ENCODE measurements around the gene USP31. TPM values are rescaled to one million over a fixed set of nuclear protein-coding genes. Genes with fewer than 3 reads are reported as not detected.

The USP31 gene
- total and polyA plus RNA-seq, 2 of the 8 experiments (the other 6 are each of a cell fraction or from before 2014, with no cell fraction given) = 6.7 to 19.0 TPM

GRCh38 chr16:23160082-23160481, 10.8 kb upstream of the USP31 start:
- Histone ChIP-seq H3K4ac (replicated peaks; ENCODE audit: insufficient read length, low read depth, low read length) (no peak overlapping the region), H3K4me2 (ENCODE audit: insufficient read depth in 1 of 2, low read depth in 2 of 2, low read length in 2 of 2) (no peak overlapping the region), H3K9ac (replicated peaks in 1 of 4; ENCODE audit: extremely low read depth in 1 of 4, low read depth in 3 of 4, low read length in 3 of 4) (no peak overlapping the region), H3K4me1 (replicated peaks in 1 of 4; ENCODE audit: control insufficient read depth in 3 of 4, insufficient read depth in 4 of 4, low read length in 3 of 4) (no peaks in the 10 kb centered on the region; a peak in 1 of 7 replicates), H3K23ac (ENCODE audit: insufficient read length) (no peak overlapping the region), H3K79me1 (ENCODE audit: low read depth, low read length) (no peaks in the 10 kb centered on the region), H2AFZ (ENCODE audit: low read length) (no peak overlapping the region), H3K4me3 (ENCODE audit: extremely low read depth in 1 of 4, insufficient read depth in 2 of 4, low read depth in 3 of 4, low read length in 4 of 4) (no peak overlapping the region), H4K8ac (ENCODE audit: extremely low read depth, insufficient read depth, low read length) (no peak overlapping the region), H3K18ac (ENCODE audit: extremely low read depth, low read length) (no peak overlapping the region), H2BK15ac (ENCODE audit: low read length) (no peak overlapping the region), H2BK120ac (replicated peaks; ENCODE audit: low read depth, low read length) (no peak overlapping the region), H3K27ac (ENCODE audit: low read depth, low read length) (no peak overlapping the region), H3K14ac (ENCODE audit: insufficient read length) (no peak overlapping the region), H2BK12ac (ENCODE audit: low read depth, low read length) (no peak overlapping the region), H2AK5ac (ENCODE audit: low read depth, low read length) (no peak overlapping the region), H3K9me3 (ENCODE audit: insufficient read depth in 2 of 2, low read depth in 1 of 2, low read length in 1 of 2) (peaks cover 0 to 4% of the 10 kb centered on the region in 2 experiments; a peak in 1 of 4 replicates), H3K23me2 (ENCODE audit: low read depth, low read length) (no peaks in the 10 kb centered on the region; the same call in 1 of the 2 replicates), H3K79me2 (ENCODE audit: control insufficient read depth in 1 of 2, insufficient read depth in 2 of 2, low read length in 2 of 2) (no peaks in the 10 kb centered on the region), H4K5ac (ENCODE audit: insufficient read length, low read depth, low read length) (no peak overlapping the region), H4K20me1 (replicated peaks in 1 of 2; ENCODE audit: control insufficient read depth in 1 of 2, insufficient read depth in 2 of 2, low read length in 2 of 2) (no peaks in the 10 kb centered on the region), H2BK5ac (ENCODE audit: low read depth, low read length) (no peak overlapping the region), H2BK20ac (ENCODE audit: low read length) (peak overlapping the region; percentile 48; the same call in 1 of the 2 replicates), H3K56ac (replicated peaks; ENCODE audit: insufficient read length, low read depth, low read length) (no peak overlapping the region), H3K27me3 (replicated peaks in 1 of 4; ENCODE audit: control insufficient read depth in 3 of 4, extremely low read depth in 1 of 4, insufficient read depth in 3 of 4, low read length in 3 of 4) (no peaks in the 10 kb centered on the region), H4K91ac (replicated peaks; ENCODE audit: insufficient read length, low read length) (no peak overlapping the region), H3K36me3 (ENCODE audit: control insufficient read depth in 2 of 4, insufficient read depth in 4 of 4, low read length in 3 of 4) (no peaks in the 10 kb centered on the region)
- ChIA-PET CTCF (ENCODE audit: partially characterized antibody) (interaction anchor here (0.6 to 2.1 kb wide), 3 partner anchors 21 to 1574 kb away, joined by 3 to 4 read pairs (median 3); no protein-coding TSS in a partner anchor), POLR2A (ENCODE audit: partially characterized antibody) (no interaction called here)
- FAIRE-seq (no peak), DNase-seq (ENCODE audit: low read depth in 1 of 2, low spot score in 2 of 2) (no peak)
- 89% methylated on average over 4 of the region's 4 CpGs; no CpG with 5 or more reads in 1 of the 2 experiments for WGBS, 2 experiments (ENCODE audit: extremely low coverage in 1 of 2, insufficient coverage in 1 of 2, insufficient read length in 1 of 2, insufficient replicate concordance in 2 of 2, low coverage in 1 of 2, low lambda C conversion rate in 2 of 2, missing lambda C conversion rate in 1 of 2)
- TF ChIP-seq SP2 (IDR thresholded peaks at IDR 0.05; ENCODE audit: low read length) (no peak), GABPA (IDR thresholded peaks at IDR 0.05; ENCODE audit: borderline replicate concordance, insufficient read depth, low read length) (no peak), KDM4A (IDR thresholded peaks at IDR 0.05; ENCODE audit: low read depth, low read length, severe bottlenecking) (no peak), BCL11A (IDR thresholded peaks at IDR 0.05; ENCODE audit: low read depth in 2 of 2, low read length in 2 of 2) (no peak), KDM5A (IDR thresholded peaks at IDR 0.05; ENCODE audit: low read length) (no peak), POU5F1 (IDR thresholded peaks at IDR 0.05; ENCODE audit: low read depth, low read length) (no peak), MAX (IDR thresholded peaks at IDR 0.05) (no peak), JUND (IDR thresholded peaks at IDR 0.05; ENCODE audit: low read length) (no peak), CHD2 (IDR thresholded peaks at IDR 0.05; ENCODE audit: low read length) (no peak), RXRA (IDR thresholded peaks at IDR 0.05; ENCODE audit: insufficient read depth, low read depth, low read length) (no peak), EP300 (IDR thresholded peaks at IDR 0.05; ENCODE audit: borderline replicate concordance in 1 of 2, low read depth in 2 of 2, low read length in 2 of 2) (no peak), CBX5 (IDR thresholded peaks at IDR 0.05; ENCODE audit: low read depth, low read length) (no peak), SIN3A (conservative IDR thresholded peaks at IDR 0.05 in 1 of 2, IDR thresholded peaks at IDR 0.05 in 1 of 2; ENCODE audit: low read depth in 1 of 2, low read length in 2 of 2) (no peak), JUN (IDR thresholded peaks at IDR 0.05; ENCODE audit: low read depth, low read length) (no peak)
